SK-N-SH (cell line): ENCODE data around the gene C3orf85. TPM values are rescaled to one million over a fixed set of nuclear protein-coding genes. Genes with fewer than 3 reads are reported as not detected.

Source experiments
- CTCF ChIA-PET: fragments of 300-600, 350-600 bp; formaldehyde crosslinking; extraction: SDS; loops from one replicate; lab custom pipeline; 2021; lab: Yijun Ruan, JAX
- POLR2A ChIA-PET: fragments of 350-600 bp; sonication (Branson Sonifier 250); formaldehyde crosslinking; extraction: SDS; loops from one replicate; lab custom pipeline; 2020; ENCODE audit warnings: antibody characterized with exemption, inconsistent platforms; lab: Yijun Ruan, JAX
- DNase-seq: peaks from one replicate; pipeline ENCODE4 v3.0.0; 2012
- H2AFZ ChIP-seq: fragments of 200-600 bp; sonication (generic); 2 replicates; pipeline ENCODE4 v1.8.1; 2016; ENCODE audit warnings: antibody characterized with exemption, mild to moderate bottlenecking, low read depth
- H3F3A ChIP-seq: fragments of 200-600 bp; sonication (generic); replicated peaks from 2 replicates; pipeline ENCODE3; 2016; ENCODE audit warnings: antibody characterized with exemption, mild to moderate bottlenecking; ENCODE audit not compliant: insufficient read depth
- H3K27ac ChIP-seq, 2 experiments: fragments of 200-500 bp in 1 of 2; fragments of 200-600 bp in 1 of 2; sonication (Bioruptor generic) in 1 of 2; sonication (generic), shearing (Covaris generic) in 1 of 2; 2 replicates each; pipeline versions ENCODE4 v1.5.1 to v1.6.1; 2014 to 2016; ENCODE audit warnings: low read depth in 2 of 2, inconsistent platforms in 1 of 2, low read length in 1 of 2, mild to moderate bottlenecking in 1 of 2, mixed read lengths in 1 of 2
- H3K27me3 ChIP-seq: fragments of 200-600 bp; sonication (generic), shearing (Covaris generic); 2 replicates; pipeline ENCODE4 v1.6.1; 2016; ENCODE audit warnings: mixed run types; ENCODE audit not compliant: insufficient read depth
- H3K36me3 ChIP-seq, 2 experiments: fragments of 200-500 bp in 1 of 2; fragments of 200-600 bp in 1 of 2; sonication (Bioruptor generic) in 1 of 2; sonication (generic) in 1 of 2; replicated peaks in 1 of 2; 2 replicates each; pipeline versions ENCODE3 to v1.5.1; 2014 to 2016; ENCODE audit warnings: low read length in 1 of 2, mild to moderate bottlenecking in 1 of 2; ENCODE audit not compliant: insufficient read depth in 2 of 2, control insufficient read depth in 1 of 2
- H3K4me1 ChIP-seq, 2 experiments: fragments of 200-500 bp in 1 of 2; fragments of 200-600 bp in 1 of 2; sonication (Bioruptor generic) in 1 of 2; sonication (generic), shearing (Covaris generic) in 1 of 2; 2 replicates each; pipeline versions ENCODE4 v1.5.1 to v1.6.1; 2014 to 2016; ENCODE audit warnings: low read depth in 1 of 2, low read length in 1 of 2, mixed run types in 1 of 2; ENCODE audit not compliant: insufficient read depth in 2 of 2, control insufficient read depth in 1 of 2
- H3K4me2 ChIP-seq: fragments of 200-600 bp; sonication (generic), shearing (Covaris generic); 2 replicates; pipeline ENCODE4 v1.6.1; 2017; ENCODE audit warnings: mixed run types
- H3K4me3 ChIP-seq, 2 experiments: fragments of 200-500 bp in 1 of 2; fragments of 200-600 bp in 1 of 2; sonication (Bioruptor generic) in 1 of 2; sonication (generic), shearing (Covaris generic) in 1 of 2; 2 replicates each; pipeline versions ENCODE4 v1.5.1 to v1.8.1; 2014 to 2016; ENCODE audit warnings: low read depth in 2 of 2, inconsistent platforms in 1 of 2, low read length in 1 of 2, mild to moderate bottlenecking in 1 of 2, mixed read lengths in 1 of 2, moderate library complexity in 1 of 2
- H3K79me2 ChIP-seq: fragments of 200-600 bp; sonication (generic); 2 replicates; pipeline ENCODE4 v1.8.1; 2017; ENCODE audit warnings: mild to moderate bottlenecking; ENCODE audit not compliant: insufficient read depth
- H3K9ac ChIP-seq: fragments of 200-600 bp; sonication (generic); 2 replicates; pipeline ENCODE4 v1.6.1; 2017; ENCODE audit warnings: mixed run types
- H3K9me2 ChIP-seq: fragments of 200-600 bp; sonication (generic); 2 replicates; pipeline ENCODE4 v1.6.1; 2017; ENCODE audit warnings: mixed run types
- H3K9me3 ChIP-seq: fragments of 200-600 bp; sonication (generic); 2 replicates; pipeline ENCODE4 v1.6.1; 2017; ENCODE audit warnings: mixed run types, mild to moderate bottlenecking, moderate library complexity
- H4K20me1 ChIP-seq: fragments of 200-600 bp; sonication (generic); 2 replicates; pipeline ENCODE4 v1.6.1; 2017; ENCODE audit warnings: mild to moderate bottlenecking, mixed run types; ENCODE audit not compliant: insufficient read depth
- EP300 ChIP-seq, 2 experiments: IDR thresholded peaks; 2 replicates each; pipeline versions ENCODE4 v1.4.0 to v1.6.1; 2012; ENCODE audit warnings: borderline replicate concordance in 1 of 2, low read depth in 1 of 2, low read length in 1 of 2
- FOSL2 ChIP-seq: IDR thresholded peaks from 2 replicates; pipeline ENCODE4 v1.4.0; 2012; ENCODE audit warnings: low read depth, mild to moderate bottlenecking, moderate library complexity, borderline replicate concordance
- FOXM1 ChIP-seq: IDR thresholded peaks from 2 replicates; pipeline ENCODE4 v1.4.0; 2012; ENCODE audit warnings: low read depth, mild to moderate bottlenecking
- JUND ChIP-seq: IDR thresholded peaks from 2 replicates; pipeline ENCODE4 v1.4.0; 2012
- MEF2A ChIP-seq: IDR thresholded peaks from 2 replicates; pipeline ENCODE4 v1.4.0; 2012; ENCODE audit warnings: low read depth, borderline replicate concordance
- NRF1 ChIP-seq: IDR thresholded peaks from 2 replicates; pipeline ENCODE4 v1.6.1; 2012; ENCODE audit warnings: low read depth, mild to moderate bottlenecking, low read length
- POLR2AphosphoS5 ChIP-seq: IDR thresholded peaks from 2 replicates; pipeline ENCODE4 v1.6.1; 2012; ENCODE audit warnings: low read depth, low read length
- RAD21 ChIP-seq: IDR thresholded peaks from 2 replicates; pipeline ENCODE4 v1.6.1; 2012; ENCODE audit warnings: mild to moderate bottlenecking, low read length
- RFX5 ChIP-seq: IDR thresholded peaks from 2 replicates; pipeline ENCODE4 v1.6.1; 2012; ENCODE audit warnings: mild to moderate bottlenecking, improper control_type of control experiment, low read length
- SMC3 ChIP-seq: IDR thresholded peaks from 2 replicates; pipeline ENCODE4 v1.6.1; 2012; ENCODE audit warnings: low read depth, low read length, improper control_type of control experiment
- TCF12 ChIP-seq: IDR thresholded peaks from 2 replicates; pipeline ENCODE4 v1.4.0; 2012
- YY1 ChIP-seq: IDR thresholded peaks from 2 replicates; pipeline ENCODE4 v1.4.0; 2012; ENCODE audit warnings: low read depth, mild to moderate bottlenecking
- WGBS: methylation state at CpG from one replicate; pipeline ENCODE4 v1.1.6; 2017; ENCODE audit warnings: low lambda C conversion rate; 5-methylcytosine and 5-hydroxymethylcytosine counted together
- polyA plus RNA-seq, 3 experiments: library from polyadenylated mRNA; depleted of rRNA; stranded (reverse); fragments of >200 nt; gene quantifications; 2 replicates each; pipeline ENCODE4 v1.2.3, GENCODE V29; 2012
- TF ChIP-seq, protein P1 (sequence below): IDR thresholded peaks from 2 replicates; pipeline ENCODE4 v1.4.0; 2012; ENCODE audit warnings: low read depth
- TF ChIP-seq, protein P2 (sequence below): fragments of 150-350 bp; IDR thresholded peaks from 2 replicates; pipeline ENCODE4 v1.6.1; 2017; ENCODE audit warnings: antibody characterized with exemption, low read length, low read depth, borderline replicate concordance

Gene C3orf85
- polyA plus RNA-seq, 1 of the 3 experiments (the other 2 are of a cell fraction) = not detected

DNA sequence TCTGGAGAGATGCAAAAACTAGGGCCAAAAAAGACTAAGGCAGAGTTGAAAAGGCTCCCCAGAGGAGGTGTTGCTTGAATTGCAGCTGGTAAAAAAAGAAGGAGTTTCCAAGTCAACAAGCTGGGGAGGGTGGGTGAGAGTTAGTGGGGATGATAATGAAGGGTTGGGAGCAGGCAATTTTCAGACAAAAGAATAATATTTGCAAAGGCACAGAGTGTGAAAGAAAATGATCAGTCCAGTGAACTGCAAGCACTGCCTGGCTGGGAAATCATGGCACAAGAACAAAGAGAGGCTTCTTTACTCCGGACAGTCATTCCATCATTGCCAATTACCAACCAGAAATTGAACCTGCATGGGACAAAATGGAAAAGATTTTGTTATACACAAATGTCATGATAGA, 42.2 kb downstream of the C3orf85 start:
- Histone ChIP-seq H2AFZ (no peak overlapping the region), H3K4me1 (no peaks in the 10 kb centered on the region), H3K4me3 (no peak overlapping the region), H3K36me3 (no peaks in the 10 kb centered on the region), H3K9ac (no peak overlapping the region), H4K20me1 (no peaks in the 10 kb centered on the region), H3K27me3 (no peaks in the 10 kb centered on the region), H3F3A (no peaks in the 10 kb centered on the region), H3K27ac (no peak overlapping the region), H3K79me2 (no peaks in the 10 kb centered on the region), H3K9me2 (no peaks in the 10 kb centered on the region), H3K9me3 (no peaks in the 10 kb centered on the region), H3K4me2 (no peak overlapping the region)
- DNase-seq = no peak
- WGBS = 56% methylated on average over 1 of the region's 1 CpG
- no peak for TF ChIP-seq RFX5
- ChIA-PET POLR2A (no interaction called here), CTCF (no interaction called here)

DNA sequence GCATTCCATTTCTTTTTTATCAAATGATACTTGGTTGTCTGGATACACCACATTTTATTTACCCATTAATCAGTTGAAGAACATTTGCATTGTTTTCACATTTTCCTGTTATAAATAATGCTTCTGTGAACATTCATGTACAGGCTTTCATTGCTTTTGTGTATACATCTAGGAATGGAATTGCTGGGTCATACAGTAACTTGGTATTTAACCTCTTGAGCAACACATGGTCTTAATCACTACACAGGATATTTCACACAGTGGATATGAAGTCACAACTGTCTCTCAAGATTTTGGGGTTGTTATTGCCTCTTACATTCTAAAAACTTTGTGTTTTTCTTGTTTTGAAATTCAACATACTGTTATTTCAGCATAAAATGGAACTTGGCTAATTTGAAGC, 48.2 kb downstream of the C3orf85 start:
- H2AFZ ChIP-seq = no peak overlapping the region
- no peaks in the 10 kb centered on the region for H3K27me3 ChIP-seq
- ChIA-PET POLR2A (no interaction called here), CTCF (interaction anchor here (1.1 kb wide), 1 partner anchor 11 kb away, joined by 4 read pairs; no protein-coding TSS in a partner anchor)
- H3K79me2 ChIP-seq = no peaks in the 10 kb centered on the region
- DNase-seq = no peak
- no peak overlapping the region for H3K4me3 ChIP-seq
- H3K4me1 ChIP-seq = peaks cover 0 to 6% of the 10 kb centered on the region in 2 experiments; a peak in 1 of 4 replicates
- H3K4me2 ChIP-seq = no peak overlapping the region
- H3K9ac ChIP-seq = no peak overlapping the region
- TF ChIP-seq JUND = no peak
- TF ChIP-seq SMC3 = no peak
- no peak for TF ChIP-seq TCF12
- TF ChIP-seq YY1 = no peak
- TF ChIP-seq, protein P1, sequence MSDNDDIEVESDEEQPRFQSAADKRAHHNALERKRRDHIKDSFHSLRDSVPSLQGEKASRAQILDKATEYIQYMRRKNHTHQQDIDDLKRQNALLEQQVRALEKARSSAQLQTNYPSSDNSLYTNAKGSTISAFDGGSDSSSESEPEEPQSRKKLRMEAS = no peak
- no peak for TF ChIP-seq POLR2AphosphoS5
- no peak for TF ChIP-seq RAD21
- TF ChIP-seq EP300 (IDR thresholded peaks at IDR 0.05; ENCODE audit: borderline replicate concordance in 1 of 2, low read depth in 1 of 2, low read length in 1 of 2) = no peak
- no peaks in the 10 kb centered on the region for H3K36me3 ChIP-seq
- no peaks in the 10 kb centered on the region for H3K9me3 ChIP-seq
- no peaks in the 10 kb centered on the region for H3K9me2 ChIP-seq
- H4K20me1 ChIP-seq = no peaks in the 10 kb centered on the region
- no peak overlapping the region for H3K27ac ChIP-seq
- no peaks in the 10 kb centered on the region for H3F3A ChIP-seq

DNA sequence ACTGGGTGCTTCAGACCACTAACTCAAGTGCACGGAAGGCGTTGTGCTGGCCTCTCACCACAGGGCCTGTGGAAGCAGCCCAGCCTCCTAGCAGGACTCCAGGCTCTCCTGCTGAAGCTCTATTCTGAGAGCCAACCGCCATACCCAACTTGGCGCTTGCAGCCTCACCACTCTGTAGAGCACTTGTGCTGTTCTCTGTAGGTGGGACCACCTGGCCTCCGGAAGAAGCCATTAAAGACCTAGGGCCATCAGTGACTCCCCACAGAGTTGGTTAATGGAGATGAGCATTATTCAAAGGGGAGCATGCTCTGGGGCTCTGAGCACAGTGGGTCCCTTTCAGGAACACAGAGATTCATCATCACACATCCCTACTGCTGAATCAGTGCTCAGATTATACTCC, 50.9 kb downstream of the C3orf85 start:
- CTCF ChIA-PET = no interaction called here
- no peaks in the 10 kb centered on the region for H3K9me2 ChIP-seq
- H3K9ac ChIP-seq = no peak overlapping the region
- H3K36me3 ChIP-seq = no peaks in the 10 kb centered on the region
- H2AFZ ChIP-seq = no peak overlapping the region
- TF ChIP-seq, protein P2, sequence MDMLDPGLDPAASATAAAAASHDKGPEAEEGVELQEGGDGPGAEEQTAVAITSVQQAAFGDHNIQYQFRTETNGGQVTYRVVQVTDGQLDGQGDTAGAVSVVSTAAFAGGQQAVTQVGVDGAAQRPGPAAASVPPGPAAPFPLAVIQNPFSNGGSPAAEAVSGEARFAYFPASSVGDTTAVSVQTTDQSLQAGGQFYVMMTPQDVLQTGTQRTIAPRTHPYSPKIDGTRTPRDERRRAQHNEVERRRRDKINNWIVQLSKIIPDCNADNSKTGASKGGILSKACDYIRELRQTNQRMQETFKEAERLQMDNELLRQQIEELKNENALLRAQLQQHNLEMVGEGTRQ = no peak
- TF ChIP-seq FOXM1 = no peak
- TF ChIP-seq NRF1 = no peak
- TF ChIP-seq YY1 = no peak
- TF ChIP-seq MEF2A = no peak
- TF ChIP-seq FOSL2 = no peak
- no peak for TF ChIP-seq JUND
- H3K4me3 ChIP-seq = no peak overlapping the region
- H3K9me3 ChIP-seq = no peaks in the 10 kb centered on the region
- no peaks in the 10 kb centered on the region for H3K27me3 ChIP-seq
- no peaks in the 10 kb centered on the region for H3K79me2 ChIP-seq
- WGBS = 89% methylated on average over 5 of the region's 5 CpGs
- POLR2A ChIA-PET = no interaction called here
- no peak overlapping the region for H3K27ac ChIP-seq
- H4K20me1 ChIP-seq = no peaks in the 10 kb centered on the region
- H3F3A ChIP-seq = no peaks in the 10 kb centered on the region
- no peak overlapping the region for H3K4me2 ChIP-seq
- H3K4me1 ChIP-seq = peaks cover 0 to 6% of the 10 kb centered on the region in 2 experiments; a peak in 1 of 4 replicates
- DNase-seq = no peak
